OCI-LY3 (cell line): Measurements from ENCODE around the gene TRIM24.
"Not testable (repeated sequence)": the region's sequence is repeated elsewhere in the genome, so short reads cannot be mapped to it uniquely, and the experiment has no call there.

Experiments
- H2AFZ ChIP-seq: fragments of 200-600, 300-600 bp; shearing (Covaris generic); 2 replicates; pipeline ENCODE4 v1.6.0; 2014; ENCODE audit warnings: antibody characterized with exemption, low read depth, low read length
- H3K27ac ChIP-seq: fragments of 200-600, 300-600 bp; sonication (generic); 2 replicates; pipeline ENCODE4 v1.5.1; 2014; ENCODE audit warnings: mild to moderate bottlenecking, low read length, moderate library complexity, mixed read lengths
- H3K27me3 ChIP-seq: fragments of 200-600, 300-600 bp; sonication (generic); 2 replicates; pipeline ENCODE4 v1.6.1; 2014; ENCODE audit warnings: low read depth, low read length, mixed read lengths
- H3K36me3 ChIP-seq: fragments of 200-600, 300-600 bp; sonication (generic); replicated peaks from 2 replicates; pipeline ENCODE3; 2014; ENCODE audit warnings: low read depth, low read length, mixed read lengths
- H3K4me1 ChIP-seq: fragments of 300-600, 200-600 bp; sonication (generic); 2 replicates; pipeline ENCODE4 v1.6.1; 2014; ENCODE audit warnings: low read length, mixed read lengths
- H3K4me2 ChIP-seq: fragments of 200-600, 300-600 bp; sonication (generic); 2 replicates; pipeline ENCODE4 v1.6.1; 2014; ENCODE audit warnings: low read length, mixed read lengths
- H3K4me3 ChIP-seq: fragments of 300-600, 200-600 bp; sonication (generic); 2 replicates; pipeline ENCODE4 v1.5.1; 2014; ENCODE audit warnings: antibody characterized with exemption, mild to moderate bottlenecking, low read length, moderate library complexity
- H3K79me2 ChIP-seq: fragments of 300-600, 200-600 bp; shearing (Covaris generic); 2 replicates; pipeline ENCODE4 v1.6.1; 2014; ENCODE audit warnings: mild to moderate bottlenecking, low read length, mixed read lengths
- H3K9ac ChIP-seq: fragments of 300-600, 200-600 bp; shearing (Covaris generic); 2 replicates; pipeline ENCODE4 v1.6.0; 2014; ENCODE audit warnings: mild to moderate bottlenecking, low read length, moderate library complexity
- H3K9me3 ChIP-seq: fragments of 200-600, 300-600 bp; shearing (Covaris generic); 2 replicates; pipeline ENCODE4 v1.6.1; 2014; ENCODE audit warnings: low read length, mixed read lengths; ENCODE audit not compliant: insufficient read depth
- H4K20me1 ChIP-seq: fragments of 200-600, 300-600 bp; sonication (generic); 2 replicates; pipeline ENCODE4 v1.6.1; 2016; ENCODE audit warnings: low read length, mixed read lengths; ENCODE audit not compliant: insufficient read depth
- CTCF ChIP-seq: fragments of 200-600, 300-600 bp; sonication (generic); IDR thresholded peaks from 2 replicates; pipeline ENCODE4 v1.5.1; 2014; ENCODE audit warnings: antibody characterized with exemption, low read length, low read depth
- EZH2phosphoT487 ChIP-seq: fragments of 200-600 bp; shearing (Covaris generic); IDR thresholded peaks from 2 replicates; pipeline ENCODE4 v1.6.1; 2018; ENCODE audit warnings: antibody characterized with exemption, mixed run types, low read depth

The TRIM24 gene

GRCh38 chr7:138525757-138526156, 65.7 kb downstream of the TRIM24 start:
- no peak overlapping the region for H3K9ac ChIP-seq
- peaks cover 21% of the 10 kb centered on the region for H3K36me3 ChIP-seq

GRCh38 chr7:138527746-138528223, 67.7 kb downstream of the TRIM24 start:
- H3K4me1 ChIP-seq = no peaks in the 10 kb centered on the region
- peaks cover 21% of the 10 kb centered on the region for H3K36me3 ChIP-seq
- H3K9me3 ChIP-seq = peaks cover 9% of the 10 kb centered on the region; the same call in 1 of the 2 replicates
- H3K9ac ChIP-seq = no peak overlapping the region
- no peak overlapping the region for H3K27ac ChIP-seq
- no peaks in the 10 kb centered on the region for H4K20me1 ChIP-seq
- H3K27me3 ChIP-seq = no peaks in the 10 kb centered on the region
- no peak overlapping the region for H3K4me3 ChIP-seq
- no peak overlapping the region for H2AFZ ChIP-seq
- no peak overlapping the region for H3K4me2 ChIP-seq
- no peaks in the 10 kb centered on the region for H3K79me2 ChIP-seq
- TF ChIP-seq CTCF (no peak), EZH2phosphoT487 (no peak)

More at GRCh38 chr7:138525757-138526156, 65.7 kb downstream of the TRIM24 start:
- no peaks in the 10 kb centered on the region for H3K79me2 ChIP-seq
- no peak for TF ChIP-seq EZH2phosphoT487
- TF ChIP-seq CTCF = no peak
- H3K4me1 ChIP-seq = no peaks in the 10 kb centered on the region
- H3K27me3 ChIP-seq = no peaks in the 10 kb centered on the region
- H3K4me2 ChIP-seq = no peak overlapping the region
- H3K4me3 ChIP-seq = no peak overlapping the region
- no peaks in the 10 kb centered on the region for H4K20me1 ChIP-seq
- H2AFZ ChIP-seq = no peak overlapping the region
- H3K27ac ChIP-seq = no peak overlapping the region
- H3K9me3 ChIP-seq = peaks cover 9% of the 10 kb centered on the region; the same call in 1 of the 2 replicates

GRCh38 chr7:138536833-138537232, 76.8 kb downstream of the TRIM24 start:
- H3K9ac ChIP-seq, H3K4me1 ChIP-seq, H3K27me3 ChIP-seq, H3K4me2 ChIP-seq, H4K20me1 ChIP-seq, H3K9me3 ChIP-seq, H3K27ac ChIP-seq, H2AFZ ChIP-seq, H3K79me2 ChIP-seq, H3K4me3 ChIP-seq: not testable (repeated sequence)
- H3K36me3 ChIP-seq = peaks cover 12% of the 10 kb centered on the region

GRCh38 chr7:138538518-138538917, 78.5 kb downstream of the TRIM24 start:
- H3K36me3 ChIP-seq = peaks cover 12% of the 10 kb centered on the region
- H3K4me2 ChIP-seq = no peak overlapping the region
- H4K20me1 ChIP-seq = 0 out of 2 replicates have a peak, but pooled peaks cover 5% of the 10 kb centered on the region
- no peak overlapping the region for H3K9ac ChIP-seq
- no peaks in the 10 kb centered on the region for H3K79me2 ChIP-seq
- H3K27ac ChIP-seq = no peak overlapping the region
- H3K4me1 ChIP-seq = peaks cover 11% of the 10 kb centered on the region
- H3K27me3 ChIP-seq = no peaks in the 10 kb centered on the region
- TF ChIP-seq EZH2phosphoT487 (no peak), CTCF (no peak)
- H3K9me3 ChIP-seq = no peaks in the 10 kb centered on the region
- no peak overlapping the region for H2AFZ ChIP-seq
- no peak overlapping the region for H3K4me3 ChIP-seq
